Testis (tissue), 3 donors: Measurements from ENCODE around the gene EFTUD2. TPM values are rescaled to one million over a fixed set of nuclear protein-coding genes. Genes with fewer than 3 reads are reported as not detected.

Experiments
- DNase-seq: peaks from one replicate; pipeline ENCODE4 v3.0.0-alpha.2; 2019
- H3K27ac ChIP-seq, 2 donors: fragments of 200-600 bp; sonication (generic); one replicate each; pipeline ENCODE4 v1.5.1; 2019
- H3K27me3 ChIP-seq: fragments of 200-600 bp; sonication (generic); one replicate; pipeline ENCODE4 v1.5.1; 2019
- H3K36me3 ChIP-seq: fragments of 200-600 bp; sonication (generic); one replicate; pipeline ENCODE4 v1.5.1; 2017; ENCODE audit warnings: low read depth; ENCODE audit errors: missing control alignments
- H3K4me1 ChIP-seq: fragments of 200-600 bp; sonication (generic); one replicate; pipeline ENCODE4 v1.5.1; 2019
- H3K4me3 ChIP-seq, 2 donors: fragments of 200-600 bp; sonication (generic); one replicate each; pipeline ENCODE4 v1.5.1; 2017 to 2019
- H3K9me3 ChIP-seq: fragments of 200-600 bp; sonication (generic); one replicate; pipeline ENCODE4 v1.5.1; 2017
- POLR2A ChIP-seq: fragments of 450-650 bp; IDR thresholded peaks from one replicate; pipeline ENCODE4 v1.6.1; 2017; ENCODE audit warnings: antibody characterized with exemption, mild to moderate bottlenecking, moderate library complexity
- WGBS, 2 donors: methylation state at CpG; one replicate each; pipeline ENCODE4 v1.1.5; 2018; 5-methylcytosine and 5-hydroxymethylcytosine counted together
- intact Hi-C: fragments of 100-400 bp; cut with DNase I; formaldehyde crosslinking; loops from one replicate; pipeline ENCODE4 v1.15.1; 2023; ENCODE audit warnings: low total_unique reads
- polyA plus RNA-seq: library from polyadenylated mRNA; stranded (reverse); fragments of 350-450 nt; fragmentation: Illumina TruSeq; extraction: RNeasy Lipid Tissue Mini Kit (QIAGEN cat#74804); gene quantifications from one replicate; pipeline ENCODE4 v1.2.3, GENCODE V29; 2014; ENCODE audit warnings: low read depth, low replicate concordance; ENCODE audit not compliant: insufficient read depth
- total RNA-seq, 2 donors: library from RNA; depleted of rRNA; stranded (reverse); fragments of >200 nt; gene quantifications; one replicate each; pipeline ENCODE4 v1.2.3, GENCODE V29; 2016
- TF ChIP-seq, protein P1 (sequence below), 3 experiments: fragments of 450-650 bp in 2 of 3; fragments of 200-600 bp in 1 of 3; sonication (generic) in 1 of 3; IDR thresholded peaks; one replicate each; pipeline ENCODE4 v1.5.1; 2016 to 2019; ENCODE audit warnings: antibody characterized with exemption in 3 of 3, mild to moderate bottlenecking in 2 of 3, moderate library complexity in 1 of 3

EFTUD2 gene
- total and polyA plus RNA-seq, 3 donors from 2014 or later = 95.5 to 131 (median 124) TPM

DNA sequence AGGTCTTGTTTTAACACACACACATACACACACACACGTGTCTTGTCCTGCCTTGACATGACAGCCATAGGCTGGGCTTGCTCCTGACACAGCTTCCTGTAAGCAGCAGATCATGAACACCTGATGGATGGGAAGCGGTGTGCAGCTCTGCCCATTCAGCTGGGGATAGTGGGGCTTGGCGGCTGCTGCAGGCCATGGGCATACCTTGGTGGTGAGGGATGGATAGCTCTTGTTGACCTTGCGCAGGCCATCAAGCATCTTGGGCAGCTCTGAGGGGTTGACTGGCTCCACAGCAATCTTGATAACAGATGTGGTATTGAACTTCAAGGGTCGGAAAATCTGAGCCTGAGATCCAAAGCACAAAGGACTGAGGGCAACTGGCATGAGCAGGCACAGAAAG lies 39.5 kb downstream of the EFTUD2 start:
- TF ChIP-seq, protein P1, sequence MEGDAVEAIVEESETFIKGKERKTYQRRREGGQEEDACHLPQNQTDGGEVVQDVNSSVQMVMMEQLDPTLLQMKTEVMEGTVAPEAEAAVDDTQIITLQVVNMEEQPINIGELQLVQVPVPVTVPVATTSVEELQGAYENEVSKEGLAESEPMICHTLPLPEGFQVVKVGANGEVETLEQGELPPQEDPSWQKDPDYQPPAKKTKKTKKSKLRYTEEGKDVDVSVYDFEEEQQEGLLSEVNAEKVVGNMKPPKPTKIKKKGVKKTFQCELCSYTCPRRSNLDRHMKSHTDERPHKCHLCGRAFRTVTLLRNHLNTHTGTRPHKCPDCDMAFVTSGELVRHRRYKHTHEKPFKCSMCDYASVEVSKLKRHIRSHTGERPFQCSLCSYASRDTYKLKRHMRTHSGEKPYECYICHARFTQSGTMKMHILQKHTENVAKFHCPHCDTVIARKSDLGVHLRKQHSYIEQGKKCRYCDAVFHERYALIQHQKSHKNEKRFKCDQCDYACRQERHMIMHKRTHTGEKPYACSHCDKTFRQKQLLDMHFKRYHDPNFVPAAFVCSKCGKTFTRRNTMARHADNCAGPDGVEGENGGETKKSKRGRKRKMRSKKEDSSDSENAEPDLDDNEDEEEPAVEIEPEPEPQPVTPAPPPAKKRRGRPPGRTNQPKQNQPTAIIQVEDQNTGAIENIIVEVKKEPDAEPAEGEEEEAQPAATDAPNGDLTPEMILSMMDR (IDR thresholded peaks at IDR 0.05) = no peak
- no peak for TF ChIP-seq POLR2A
- no peak for DNase-seq
- 92 to 96% methylated on average over 5 of the region's 5 CpGs for WGBS, 2 donors
- H3K4me1 ChIP-seq = no peaks in the 10 kb centered on the region
- intact Hi-C loops = loop anchor here (5.0 kb wide), 1 partner anchor 82 kb away; no protein-coding TSS in a partner anchor
- no peaks in the 10 kb centered on the region for H3K36me3 ChIP-seq
- H3K27ac ChIP-seq = no peak overlapping the region
- no peaks in the 10 kb centered on the region for H3K9me3 ChIP-seq
- H3K27me3 ChIP-seq = no peaks in the 10 kb centered on the region
- H3K4me3 ChIP-seq = no peak overlapping the region

DNA sequence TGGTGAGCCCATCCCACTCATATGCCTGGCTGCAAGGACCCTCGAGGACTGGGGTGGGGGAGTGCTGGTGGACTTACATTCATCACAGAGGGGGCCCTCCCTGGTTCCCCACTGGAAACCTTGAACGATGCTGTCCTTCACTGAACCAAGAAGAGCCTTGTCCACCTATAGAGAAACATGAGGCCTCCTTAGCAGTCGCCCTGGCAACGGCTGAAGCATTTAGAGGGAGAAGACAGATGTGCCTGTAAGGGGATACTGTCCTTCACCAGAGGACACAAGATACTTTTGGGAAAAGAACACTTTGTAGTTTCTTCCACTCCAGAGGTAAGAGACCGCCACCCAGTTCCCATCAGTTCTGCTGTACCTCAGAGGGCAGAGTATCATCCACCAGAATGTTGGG lies 45.1 kb downstream of the EFTUD2 start:
- no peak for DNase-seq
- intact Hi-C loops = no loop called here
- H3K4me3 ChIP-seq = no peak overlapping the region
- no peaks in the 10 kb centered on the region for H3K27me3 ChIP-seq
- TF ChIP-seq, protein P1 (IDR thresholded peaks at IDR 0.05) = no peak
- no peaks in the 10 kb centered on the region for H3K9me3 ChIP-seq
- no peaks in the 10 kb centered on the region for H3K4me1 ChIP-seq
- WGBS, 2 donors = 88 to 95% methylated on average over 5 of the region's 5 CpGs
- H3K36me3 ChIP-seq = no peaks in the 10 kb centered on the region
- no peak overlapping the region for H3K27ac ChIP-seq

DNA sequence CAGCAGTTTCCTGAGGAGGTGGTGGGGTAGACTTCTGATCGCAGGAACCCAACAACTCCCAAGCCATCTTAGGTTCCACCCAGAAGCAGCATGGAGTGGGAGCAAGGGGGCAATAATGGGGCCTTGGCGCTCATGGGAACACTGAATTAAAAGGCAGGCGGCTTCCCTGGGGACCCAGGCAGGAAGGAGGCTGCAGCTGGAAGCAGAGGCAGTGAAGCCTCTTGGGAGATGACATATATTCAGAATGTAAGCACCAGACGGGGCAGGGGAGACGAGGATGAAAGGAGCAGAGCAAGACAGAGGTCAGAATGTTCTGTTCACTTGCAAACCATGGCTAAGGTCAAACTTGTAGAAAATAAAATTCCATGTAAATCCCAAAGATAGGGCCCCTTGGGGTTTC lies 48.6 kb downstream of the EFTUD2 start:
- 71 to 77% methylated on average over 4 to 5 of the region's 5 CpGs for WGBS, 2 donors
- intact Hi-C loops = no loop called here
- DNase-seq = no peak
- H3K4me1 ChIP-seq = no peaks in the 10 kb centered on the region
- no peak for TF ChIP-seq POLR2A
- no peaks in the 10 kb centered on the region for H3K9me3 ChIP-seq
- H3K36me3 ChIP-seq = no peaks in the 10 kb centered on the region
- no peak overlapping the region for H3K4me3 ChIP-seq
- no peak overlapping the region for H3K27ac ChIP-seq
- no peaks in the 10 kb centered on the region for H3K27me3 ChIP-seq

DNA sequence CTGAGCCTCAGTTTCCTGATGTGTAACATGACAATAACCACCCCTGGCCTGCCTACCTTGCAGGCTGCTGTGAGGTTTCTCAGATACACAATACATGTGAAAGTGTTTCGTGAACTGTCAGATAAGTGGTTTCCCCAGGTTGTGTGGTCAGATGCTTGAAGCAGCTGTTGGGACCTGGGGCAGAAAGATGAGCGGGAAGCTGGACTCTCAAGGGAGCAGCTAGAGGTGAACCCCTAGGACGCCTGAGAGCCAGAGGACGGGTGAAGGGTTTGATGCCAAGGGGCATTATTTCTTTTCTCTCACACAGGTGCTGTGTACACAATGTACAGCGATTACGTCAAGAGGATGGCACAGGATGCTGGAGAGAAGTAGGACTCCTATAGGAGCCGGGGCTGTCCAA lies 49.2 kb downstream of the EFTUD2 start:
- no peak for DNase-seq
- Histone ChIP-seq H3K9me3 (no peaks in the 10 kb centered on the region), H3K27me3 (no peaks in the 10 kb centered on the region), H3K4me1 (no peaks in the 10 kb centered on the region), H3K36me3 (no peaks in the 10 kb centered on the region), H3K4me3 (no peak overlapping the region), H3K27ac (no peak overlapping the region)
- intact Hi-C loops = no loop called here
- WGBS, 2 donors = 90 to 93% methylated on average over 7 of the region's 7 CpGs
- TF ChIP-seq POLR2A = no peak
- TF ChIP-seq, protein P1 (IDR thresholded peaks at IDR 0.05) = no peak

DNA sequence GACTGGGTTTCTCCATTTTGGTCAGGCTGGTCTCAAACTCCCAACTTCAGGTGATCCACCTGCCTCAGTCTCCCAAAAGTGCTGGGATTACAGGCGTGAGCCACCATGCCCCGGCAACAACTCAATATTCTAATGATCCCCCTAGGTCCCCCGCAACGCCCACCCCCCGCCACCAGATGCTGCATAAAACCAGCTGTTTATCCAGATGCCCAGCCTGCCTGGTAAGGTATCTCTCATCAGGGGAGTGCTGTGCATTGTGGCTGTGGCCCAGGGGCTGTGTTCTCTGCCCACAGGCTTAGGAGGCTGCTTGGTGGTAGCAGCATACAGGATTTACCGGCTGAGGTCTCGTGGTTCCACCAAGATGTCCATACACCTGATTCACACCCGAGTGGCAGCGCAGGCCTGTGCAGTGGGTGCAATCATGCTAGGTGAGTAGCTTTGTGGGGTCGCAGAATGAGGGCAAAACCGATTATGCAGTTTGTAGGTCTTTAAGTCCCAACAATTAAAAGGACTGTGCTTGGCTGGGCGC lies 50.2 kb downstream of the EFTUD2 start:
- 88 to 96% methylated on average over 10 to 12 of the region's 12 CpGs for WGBS, 2 donors
- H3K4me3 ChIP-seq = no peak overlapping the region
- H3K27ac ChIP-seq = no peak overlapping the region
- TF ChIP-seq, protein P1 (IDR thresholded peaks at IDR 0.05) = no peak
- no peak for TF ChIP-seq POLR2A
- H3K27me3 ChIP-seq = no peaks in the 10 kb centered on the region
- DNase-seq = no peak
- intact Hi-C loops = no loop called here
- H3K9me3 ChIP-seq = no peaks in the 10 kb centered on the region
- no peaks in the 10 kb centered on the region for H3K36me3 ChIP-seq
- H3K4me1 ChIP-seq = no peaks in the 10 kb centered on the region
